Measurements from ENCODE around the gene SIAH3.
A peak's percentile ranks its signal among the peaks of the same experiment; 100 is the strongest.

The SIAH3 gene, protein sequence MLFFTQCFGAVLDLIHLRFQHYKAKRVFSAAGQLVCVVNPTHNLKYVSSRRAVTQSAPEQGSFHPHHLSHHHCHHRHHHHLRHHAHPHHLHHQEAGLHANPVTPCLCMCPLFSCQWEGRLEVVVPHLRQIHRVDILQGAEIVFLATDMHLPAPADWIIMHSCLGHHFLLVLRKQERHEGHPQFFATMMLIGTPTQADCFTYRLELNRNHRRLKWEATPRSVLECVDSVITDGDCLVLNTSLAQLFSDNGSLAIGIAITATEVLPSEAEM

DNA sequence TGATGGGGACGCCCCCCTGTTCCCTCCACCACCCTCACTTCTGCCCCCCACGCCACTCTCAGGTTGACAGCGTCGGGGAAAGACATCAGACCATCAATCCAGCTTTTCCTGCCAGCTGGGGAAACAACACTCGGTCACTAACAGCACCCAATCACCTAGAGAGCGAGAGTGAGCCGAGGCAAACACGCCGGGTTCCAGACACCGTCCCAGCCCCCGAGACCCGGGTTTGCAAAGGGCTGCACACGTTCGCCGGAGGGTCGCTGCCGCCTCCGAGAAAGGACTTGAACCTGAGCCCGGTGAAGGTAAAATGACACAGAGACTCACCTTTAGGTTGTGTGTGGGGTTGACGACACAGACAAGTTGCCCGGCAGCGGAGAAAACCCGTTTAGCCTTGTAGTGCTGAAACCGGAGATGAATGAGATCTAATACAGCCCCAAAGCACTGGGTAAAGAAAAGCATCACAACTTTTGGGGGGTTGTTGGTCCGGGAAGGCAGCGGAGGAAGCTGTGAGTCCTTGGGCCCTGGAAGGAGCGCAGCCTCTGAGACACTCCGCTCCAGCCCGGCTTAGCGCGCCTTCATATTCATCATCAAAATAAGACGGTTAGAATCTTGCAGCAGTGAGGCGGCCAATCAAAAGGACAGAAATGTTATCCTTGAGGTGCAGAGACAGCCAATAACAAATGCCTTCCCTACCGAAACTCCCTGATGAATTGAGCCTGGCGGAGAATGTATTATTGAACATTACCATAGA, at the start of gene SIAH3:
Gene SIAH3, minus strand, starts transcription at position 583 of the 751 bp plus-strand sequence. Its CDS starts 124 bp downstream, at position 459.
- DNase-seq (ENCODE audit: low read depth in 1 of 2, low spot score in 1 of 2): no peak
- in situ Hi-C loops (cut with HindIII; ENCODE audit: low pct_unique_long_range_greater_than_20kb, low sequenced_read_pairs): no loop called here
- TF ChIP-seq JUND (IDR thresholded peaks at IDR 0.05; ENCODE audit: low read depth): no peak

DNA sequence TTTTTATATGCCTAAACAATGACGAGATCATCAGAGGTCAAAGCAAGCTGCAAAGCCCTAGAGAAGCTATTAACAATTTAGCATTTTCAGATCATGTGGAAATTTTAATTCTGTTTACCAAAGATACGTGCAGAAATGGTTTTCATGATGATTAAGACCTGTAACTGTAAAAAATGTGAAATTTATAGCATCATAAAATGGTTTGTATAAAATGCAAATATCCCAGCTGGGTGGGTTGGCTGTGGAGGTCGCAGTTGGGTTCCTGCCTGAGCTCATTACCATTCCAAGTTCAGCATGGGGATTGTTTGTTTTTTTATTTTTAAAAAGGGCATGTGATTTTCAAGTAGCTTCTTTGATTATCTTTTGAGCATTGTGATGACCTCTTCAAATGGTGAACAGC, 47.9 kb upstream of the SIAH3 start:
- in situ Hi-C loops (cut with HindIII; ENCODE audit: low pct_unique_long_range_greater_than_20kb, low sequenced_read_pairs): no loop called here

GRCh38 chr13:45897562-45897961, 46.0 kb upstream of the SIAH3 start:
- in situ Hi-C loops (cut with HindIII; ENCODE audit: low pct_unique_long_range_greater_than_20kb, low sequenced_read_pairs): no loop called here
- TF ChIP-seq JUND (IDR thresholded peaks at IDR 0.05; ENCODE audit: low read depth): no peak

More for the DNA sequence above, 47.9 kb upstream of the SIAH3 start:
- DNase-seq (ENCODE audit: low read depth in 1 of 2, low spot score in 1 of 2): no peak
- no peak for TF ChIP-seq JUND (IDR thresholded peaks at IDR 0.05; ENCODE audit: low read depth)

DNA sequence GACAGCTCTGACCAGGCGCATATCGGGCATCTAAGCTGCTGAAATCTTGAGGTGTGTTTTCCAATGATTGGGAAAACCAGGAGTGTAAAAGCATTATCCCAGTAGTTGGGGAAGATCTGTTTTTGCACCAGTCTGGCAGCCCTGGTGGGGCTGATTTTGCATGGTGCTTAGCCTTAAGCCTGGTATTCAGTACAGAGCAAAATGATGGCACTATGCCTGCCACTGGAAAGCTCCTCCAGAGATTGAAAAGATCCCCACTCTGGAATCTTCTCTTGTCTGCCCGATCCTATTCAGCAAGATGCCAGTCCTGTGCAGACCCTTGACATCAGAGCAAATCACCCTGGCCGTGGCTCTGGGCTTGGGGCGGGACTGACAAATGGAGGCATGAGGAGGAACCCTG, 44.7 kb upstream of the SIAH3 start:
- TF ChIP-seq JUND (IDR thresholded peaks at IDR 0.05; ENCODE audit: low read depth): no peak
- no peak for DNase-seq (ENCODE audit: low read depth in 1 of 2, low spot score in 1 of 2)
- in situ Hi-C loops (cut with HindIII; ENCODE audit: low pct_unique_long_range_greater_than_20kb, low sequenced_read_pairs): no loop called here

More at GRCh38 chr13:45897562-45897961, 46.0 kb upstream of the SIAH3 start:
- DNase-seq (ENCODE audit: low read depth in 1 of 2, low spot score in 1 of 2): no peak

DNA sequence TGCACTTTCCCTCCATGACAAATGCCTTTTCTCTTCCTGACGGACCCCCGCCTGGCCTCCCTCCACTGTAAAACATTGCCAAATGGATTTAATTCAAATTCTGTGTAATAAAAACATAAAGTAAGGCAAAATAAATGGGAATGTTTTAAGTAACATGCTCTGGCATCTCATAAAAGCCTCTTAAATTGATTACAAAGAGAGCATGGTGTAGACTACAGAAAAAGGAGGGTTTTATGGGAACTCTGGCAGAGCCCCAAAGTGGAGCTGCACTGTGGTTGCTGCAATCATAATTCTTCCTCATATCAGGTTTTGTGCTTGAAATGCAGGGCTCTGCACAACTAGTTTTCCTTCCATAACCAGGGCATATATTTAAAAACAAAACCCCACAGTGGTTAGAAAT, 44.3 kb upstream of the SIAH3 start:
- in situ Hi-C loops (cut with HindIII; ENCODE audit: low pct_unique_long_range_greater_than_20kb, low sequenced_read_pairs): no loop called here
- DNase-seq (ENCODE audit: low read depth in 1 of 2, low spot score in 1 of 2): no peak
- TF ChIP-seq JUND (IDR thresholded peaks at IDR 0.05; ENCODE audit: low read depth): no peak

GRCh38 chr13:45892513-45892912, 41.0 kb upstream of the SIAH3 start:
- no peak for DNase-seq (ENCODE audit: low read depth in 1 of 2, low spot score in 1 of 2)
- TF ChIP-seq JUND (IDR thresholded peaks at IDR 0.05; ENCODE audit: low read depth): no peak
- in situ Hi-C loops (cut with HindIII; ENCODE audit: low pct_unique_long_range_greater_than_20kb, low sequenced_read_pairs): no loop called here

- no peak for DNase-seq (ENCODE audit: low read depth in 1 of 2, low spot score in 1 of 2)
- no peak for TF ChIP-seq JUND (IDR thresholded peaks at IDR 0.05; ENCODE audit: low read depth)
- in situ Hi-C loops (cut with HindIII; ENCODE audit: low pct_unique_long_range_greater_than_20kb, low sequenced_read_pairs): no loop called here
These were observed 38.2 kb upstream of the SIAH3 start for GRCh38 chr13:45889590-45890243.

DNA sequence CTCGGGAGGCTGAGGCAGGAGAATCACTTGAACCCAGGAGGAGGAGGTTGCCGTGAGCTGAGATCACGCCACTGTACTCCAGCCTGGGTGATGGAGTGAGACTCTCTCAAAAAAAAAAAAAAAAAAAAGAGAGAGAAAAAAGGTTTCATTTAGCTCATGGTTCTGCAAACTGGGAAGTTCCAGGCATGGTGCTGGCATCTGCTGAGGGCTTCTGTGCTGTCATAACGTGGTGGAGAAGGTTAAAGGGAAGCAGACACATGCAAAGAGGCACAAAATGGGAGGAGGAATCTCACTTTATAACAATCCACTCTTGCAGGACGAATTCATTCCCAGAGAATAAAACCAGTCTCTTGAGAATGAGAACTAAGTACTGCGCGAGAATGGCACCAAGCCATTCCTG, 34.9 kb upstream of the SIAH3 start:
- TF ChIP-seq JUND (IDR thresholded peaks at IDR 0.05; ENCODE audit: low read depth): no peak
- in situ Hi-C loops (cut with HindIII; ENCODE audit: low pct_unique_long_range_greater_than_20kb, low sequenced_read_pairs): no loop called here
- no peak for DNase-seq (ENCODE audit: low read depth in 1 of 2, low spot score in 1 of 2)

DNA sequence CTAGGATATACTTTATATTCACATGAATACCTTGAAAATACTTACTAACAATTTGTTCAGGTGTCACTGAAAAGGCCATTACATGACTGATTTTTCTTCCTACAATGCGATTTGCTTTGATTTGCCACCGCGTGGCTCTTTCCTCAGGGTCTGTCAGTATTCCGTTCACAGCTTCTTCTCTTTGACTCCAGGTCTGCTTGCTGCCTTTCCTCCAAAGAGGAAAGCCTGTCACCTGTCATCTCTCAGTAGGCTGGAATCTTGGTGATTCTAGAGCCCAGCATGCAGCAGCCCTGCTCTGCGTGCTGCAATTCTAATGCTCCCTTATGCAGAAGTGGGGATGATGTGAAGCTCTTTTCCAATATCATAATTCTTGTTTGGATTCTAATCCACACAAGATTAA, 33.6 kb upstream of the SIAH3 start:
- no peak for TF ChIP-seq JUND (IDR thresholded peaks at IDR 0.05; ENCODE audit: low read depth)
- no peak for DNase-seq (ENCODE audit: low read depth in 1 of 2, low spot score in 1 of 2)
- in situ Hi-C loops (cut with HindIII; ENCODE audit: low pct_unique_long_range_greater_than_20kb, low sequenced_read_pairs): no loop called here

DNA sequence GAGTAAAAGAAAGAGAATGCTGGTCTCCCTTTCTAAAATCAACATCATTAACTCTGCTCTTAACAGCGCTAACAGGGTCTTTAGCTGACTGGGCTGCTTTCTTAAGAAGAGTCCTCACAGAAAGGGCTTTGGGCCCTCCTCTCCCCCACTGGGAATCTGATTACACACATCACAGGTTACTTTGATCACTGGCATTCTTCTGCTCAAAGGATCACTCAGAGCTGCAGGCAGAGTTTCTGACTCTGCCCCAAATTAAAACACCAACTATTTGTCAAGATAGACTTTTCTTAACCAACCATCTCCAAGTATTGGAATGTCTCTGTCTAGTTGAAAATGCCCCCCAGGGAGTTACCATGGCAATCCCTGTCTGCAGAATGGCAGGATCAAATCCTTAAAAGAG, 31.1 kb upstream of the SIAH3 start:
- no peak for TF ChIP-seq JUND (IDR thresholded peaks at IDR 0.05; ENCODE audit: low read depth)
- DNase-seq (ENCODE audit: low read depth in 1 of 2, low spot score in 1 of 2): no peak
- in situ Hi-C loops (cut with HindIII; ENCODE audit: low pct_unique_long_range_greater_than_20kb, low sequenced_read_pairs): no loop called here

GRCh38 chr13:45881353-45881752, 29.8 kb upstream of the SIAH3 start:
- DNase-seq (ENCODE audit: low read depth in 1 of 2, low spot score in 1 of 2): no peak
- TF ChIP-seq JUND (IDR thresholded peaks at IDR 0.05; ENCODE audit: low read depth): no peak
- in situ Hi-C loops (cut with HindIII; ENCODE audit: low pct_unique_long_range_greater_than_20kb, low sequenced_read_pairs): no loop called here

DNA sequence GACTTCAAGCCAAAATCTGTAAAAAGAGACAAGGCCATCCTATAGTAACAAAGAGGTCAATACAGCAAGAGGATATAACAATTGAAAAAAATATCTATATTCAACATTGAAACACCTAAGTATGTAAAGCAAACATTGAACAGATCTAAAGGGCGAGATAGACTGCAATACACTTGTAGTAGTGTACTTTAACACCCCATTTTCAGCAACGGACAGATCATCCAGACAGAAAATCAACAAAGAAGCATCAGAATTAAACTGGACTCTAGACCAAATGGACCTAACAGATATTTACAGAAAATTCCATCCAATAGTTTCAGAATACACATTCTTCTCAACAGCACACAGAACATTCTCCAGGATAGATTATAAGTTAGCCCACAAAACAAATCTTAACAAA, 28.7 kb upstream of the SIAH3 start:
- TF ChIP-seq JUND (IDR thresholded peaks at IDR 0.05; ENCODE audit: low read depth): no peak
- in situ Hi-C loops (cut with HindIII; ENCODE audit: low pct_unique_long_range_greater_than_20kb, low sequenced_read_pairs): no loop called here
- DNase-seq (ENCODE audit: low read depth in 1 of 2, low spot score in 1 of 2): no peak

GRCh38 chr13:45879666-45880065, 28.1 kb upstream of the SIAH3 start:
- no peak for TF ChIP-seq JUND (IDR thresholded peaks at IDR 0.05; ENCODE audit: low read depth)
- DNase-seq (ENCODE audit: low read depth in 1 of 2, low spot score in 1 of 2): peak; percentile 10 to 62
- in situ Hi-C loops (cut with HindIII; ENCODE audit: low pct_unique_long_range_greater_than_20kb, low sequenced_read_pairs): no loop called here

Measured in T47D (cell line).